Esophagus squamous epithelium (tissue), 4 donors: Measurements from ENCODE around the gene GBA2.

Experiments
- CTCF ChIP-seq, 6 experiments: fragments of 450-650 bp in 4 of 6; fragments of 200-600 bp in 2 of 6; sonication (generic) in 2 of 6; IDR thresholded peaks; one replicate each; pipeline ENCODE4 v1.5.1; 2016 to 2019; ENCODE audit warnings: antibody characterized with exemption in 6 of 6, mild to moderate bottlenecking in 4 of 6, moderate library complexity in 4 of 6
- POLR2A ChIP-seq, 4 donors: fragments of 450-650 bp; IDR thresholded peaks; one replicate each; pipeline ENCODE4 v1.6.1; 2017; ENCODE audit warnings: antibody characterized with exemption in 4 of 4, mild to moderate bottlenecking in 4 of 4, moderate library complexity in 3 of 4

- no peak for TF ChIP-seq CTCF (IDR thresholded peaks at IDR 0.05)
- no peak for TF ChIP-seq POLR2A (IDR thresholded peaks at IDR 0.05)
These were observed 18.0 kb upstream of the GBA2 start for GRCh38 chr9:35766997-35767396.
